Activated B cell treated with CpG ODN at 0.5 μM for 24 hours (primary cell): ENCODE data around the gene NCOA1. TPM values are rescaled to one million over a fixed set of nuclear protein-coding genes. Genes with fewer than 3 reads are reported as not detected.

Experiments used
- ATAC-seq: fragments of 200-7000 bp; cut with Tn5 transposase; one replicate; pipeline ENCODE4 v1.10.0; 2021; ENCODE audit warnings: low read depth, mild to moderate bottlenecking, moderate library complexity
- CTCF ChIA-PET: fragments of 350-600 bp; sonication (Branson Sonifier 250); formaldehyde crosslinking; loops from one replicate; lab custom pipeline; 2021; ENCODE audit warnings: antibody characterized with exemption; lab: Charles Lee
- POLR2A ChIA-PET: fragments of 350-600 bp; sonication (Branson Sonifier 250); formaldehyde crosslinking; loops from one replicate; lab custom pipeline; 2021; ENCODE audit warnings: antibody characterized with exemption; lab: Charles Lee
- DNase-seq: peaks from one replicate; pipeline ENCODE4 v3.0.0; 2022
- H3K27ac Mint-ChIP-seq: one replicate; pipeline ENCODE4 v1.8.0; 2020; ENCODE audit warnings: mixed read lengths
- H3K27me3 Mint-ChIP-seq: one replicate; pipeline ENCODE4 v1.8.0; 2021; ENCODE audit warnings: mixed read lengths
- H3K36me3 Mint-ChIP-seq: one replicate; pipeline ENCODE4 v1.8.0; 2021; ENCODE audit warnings: low read depth, mixed read lengths
- H3K4me1 Mint-ChIP-seq: one replicate; pipeline ENCODE4 v1.8.0; 2021; ENCODE audit warnings: mixed read lengths
- H3K4me3 Mint-ChIP-seq: one replicate; pipeline ENCODE4 v1.8.0; 2020; ENCODE audit warnings: mild to moderate bottlenecking, mixed read lengths
- H3K9me3 Mint-ChIP-seq: one replicate; pipeline ENCODE4 v1.8.0; 2020; ENCODE audit warnings: mixed read lengths
- intact Hi-C: fragments of 100-400 bp; cut with micrococcal nuclease; formaldehyde crosslinking; loops from one replicate; pipeline ENCODE4 v1.15.1; 2024
- total RNA-seq: library from RNA; stranded (reverse); gene quantifications from 2 replicates; pipeline ENCODE4 v1.2.3, GENCODE V29; 2022
- TF ChIP-seq, protein P1 (sequence below): fragments of 200-600 bp; IDR thresholded peaks from one replicate; pipeline ENCODE4 v1.8.0; 2022; ENCODE audit warnings: antibody characterized with exemption, mild to moderate bottlenecking

Gene NCOA1
- total RNA-seq, 1 donor from 2014 or later = 49.5 TPM

- Mint-ChIP-seq H3K27me3 (no peaks in the 10 kb centered on the region), H3K4me1 (no peaks in the 10 kb centered on the region), H3K36me3 (no peaks in the 10 kb centered on the region), H3K27ac (no peak overlapping the region), H3K9me3 (no peaks in the 10 kb centered on the region), H3K4me3 (no peak overlapping the region)
- TF ChIP-seq, protein P1, sequence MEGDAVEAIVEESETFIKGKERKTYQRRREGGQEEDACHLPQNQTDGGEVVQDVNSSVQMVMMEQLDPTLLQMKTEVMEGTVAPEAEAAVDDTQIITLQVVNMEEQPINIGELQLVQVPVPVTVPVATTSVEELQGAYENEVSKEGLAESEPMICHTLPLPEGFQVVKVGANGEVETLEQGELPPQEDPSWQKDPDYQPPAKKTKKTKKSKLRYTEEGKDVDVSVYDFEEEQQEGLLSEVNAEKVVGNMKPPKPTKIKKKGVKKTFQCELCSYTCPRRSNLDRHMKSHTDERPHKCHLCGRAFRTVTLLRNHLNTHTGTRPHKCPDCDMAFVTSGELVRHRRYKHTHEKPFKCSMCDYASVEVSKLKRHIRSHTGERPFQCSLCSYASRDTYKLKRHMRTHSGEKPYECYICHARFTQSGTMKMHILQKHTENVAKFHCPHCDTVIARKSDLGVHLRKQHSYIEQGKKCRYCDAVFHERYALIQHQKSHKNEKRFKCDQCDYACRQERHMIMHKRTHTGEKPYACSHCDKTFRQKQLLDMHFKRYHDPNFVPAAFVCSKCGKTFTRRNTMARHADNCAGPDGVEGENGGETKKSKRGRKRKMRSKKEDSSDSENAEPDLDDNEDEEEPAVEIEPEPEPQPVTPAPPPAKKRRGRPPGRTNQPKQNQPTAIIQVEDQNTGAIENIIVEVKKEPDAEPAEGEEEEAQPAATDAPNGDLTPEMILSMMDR = no peak
- no peak for ATAC-seq
- POLR2A ChIA-PET = no interaction called here
- DNase-seq = no peak
- intact Hi-C loops = no loop called here
- CTCF ChIA-PET = interaction anchor here (1.7 kb wide), 1 partner anchor 59 kb away, joined by 4 read pairs; no protein-coding TSS in a partner anchor
Measured at GRCh38 chr2:24469148-24469650, 21.9 kb upstream of the NCOA1 start.

- ChIA-PET POLR2A (no interaction called here), CTCF (no interaction called here)
- Mint-ChIP-seq H3K4me3 (no peak overlapping the region), H3K9me3 (no peaks in the 10 kb centered on the region), H3K4me1 (no peaks in the 10 kb centered on the region), H3K27ac (no peak overlapping the region), H3K36me3 (no peaks in the 10 kb centered on the region), H3K27me3 (no peaks in the 10 kb centered on the region)
- intact Hi-C loops = no loop called here
- DNase-seq (no peak), ATAC-seq (no peak)
- TF ChIP-seq, protein P1 = no peak
Measured at GRCh38 chr2:24471662-24472061, 19.4 kb upstream of the NCOA1 start.

GRCh38 chr2:24472416-24472815 lies 18.6 kb upstream of the NCOA1 start:
- TF ChIP-seq, protein P1 = no peak
- DNase-seq (no peak), ATAC-seq (no peak)
- Mint-ChIP-seq H3K4me3 (no peak overlapping the region), H3K9me3 (no peaks in the 10 kb centered on the region), H3K36me3 (no peaks in the 10 kb centered on the region), H3K4me1 (no peaks in the 10 kb centered on the region), H3K27me3 (no peaks in the 10 kb centered on the region), H3K27ac (no peak overlapping the region)
- CTCF ChIA-PET = no interaction called here
- POLR2A ChIA-PET = no interaction called here
- intact Hi-C loops = no loop called here

GRCh38 chr2:24473626-24474025 lies 17.4 kb upstream of the NCOA1 start:
- H3K27ac Mint-ChIP-seq = no peak overlapping the region
- CTCF ChIA-PET = no interaction called here
- intact Hi-C loops = no loop called here

DNA sequence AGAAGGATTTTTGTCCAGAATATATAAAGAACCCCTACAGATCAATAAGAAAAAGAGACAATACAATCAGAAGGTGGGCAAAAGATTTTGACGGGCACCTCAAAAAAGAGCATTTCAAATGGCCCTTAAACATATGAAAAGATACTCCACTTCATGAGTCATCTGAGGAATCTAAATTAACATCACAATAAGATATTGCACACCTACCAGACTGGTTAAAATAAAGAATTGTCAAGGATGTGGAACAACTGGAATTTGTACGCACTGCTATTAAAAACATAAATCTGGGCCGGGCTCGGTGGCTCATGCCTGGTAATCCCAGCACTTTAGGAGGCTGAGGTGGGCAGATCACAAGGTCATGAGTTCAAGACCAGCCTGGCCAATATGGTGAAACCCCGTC lies 17.0 kb upstream of the NCOA1 start:
- no peaks in the 10 kb centered on the region for H3K4me1 Mint-ChIP-seq
- H3K36me3 Mint-ChIP-seq = no peaks in the 10 kb centered on the region
- no peak overlapping the region for H3K4me3 Mint-ChIP-seq
- TF ChIP-seq, protein P1 = no peak
- CTCF ChIA-PET = no interaction called here
- no peaks in the 10 kb centered on the region for H3K27me3 Mint-ChIP-seq
- no peaks in the 10 kb centered on the region for H3K9me3 Mint-ChIP-seq
- intact Hi-C loops = no loop called here
- POLR2A ChIA-PET = no interaction called here
- DNase-seq (no peak), ATAC-seq (no peak)
- no peak overlapping the region for H3K27ac Mint-ChIP-seq

More at GRCh38 chr2:24473626-24474025, 17.4 kb upstream of the NCOA1 start:
- H3K36me3 Mint-ChIP-seq = no peaks in the 10 kb centered on the region
- no peak for ATAC-seq
- H3K4me1 Mint-ChIP-seq = no peaks in the 10 kb centered on the region
- H3K27me3 Mint-ChIP-seq = no peaks in the 10 kb centered on the region
- POLR2A ChIA-PET = no interaction called here
- TF ChIP-seq, protein P1 = no peak
- no peak overlapping the region for H3K4me3 Mint-ChIP-seq
- H3K9me3 Mint-ChIP-seq = no peaks in the 10 kb centered on the region
- DNase-seq = no peak
